SK-N-SH (cell line): ENCODE data around the gene ADAMTS17. TPM values are rescaled to one million over a fixed set of nuclear protein-coding genes. Genes with fewer than 3 reads are reported as not detected.

Experiments used
- CTCF ChIA-PET: fragments of 300-600, 350-600 bp; formaldehyde crosslinking; extraction: SDS; loops from one replicate; lab custom pipeline; 2021; lab: Yijun Ruan, JAX
- POLR2A ChIA-PET: fragments of 350-600 bp; sonication (Branson Sonifier 250); formaldehyde crosslinking; extraction: SDS; loops from one replicate; lab custom pipeline; 2020; ENCODE audit warnings: antibody characterized with exemption, inconsistent platforms; lab: Yijun Ruan, JAX
- DNase-seq: peaks from one replicate; pipeline ENCODE4 v3.0.0; 2012
- H2AFZ ChIP-seq: fragments of 200-600 bp; sonication (generic); 2 replicates; pipeline ENCODE4 v1.8.1; 2016; ENCODE audit warnings: antibody characterized with exemption, mild to moderate bottlenecking, low read depth
- H3F3A ChIP-seq: fragments of 200-600 bp; sonication (generic); replicated peaks from 2 replicates; pipeline ENCODE3; 2016; ENCODE audit warnings: antibody characterized with exemption, mild to moderate bottlenecking; ENCODE audit not compliant: insufficient read depth
- H3K27ac ChIP-seq, 2 experiments: fragments of 200-500 bp in 1 of 2; fragments of 200-600 bp in 1 of 2; sonication (Bioruptor generic) in 1 of 2; sonication (generic), shearing (Covaris generic) in 1 of 2; 2 replicates each; pipeline versions ENCODE4 v1.5.1 to v1.6.1; 2014 to 2016; ENCODE audit warnings: low read depth in 2 of 2, inconsistent platforms in 1 of 2, low read length in 1 of 2, mild to moderate bottlenecking in 1 of 2, mixed read lengths in 1 of 2
- H3K27me3 ChIP-seq: fragments of 200-600 bp; sonication (generic), shearing (Covaris generic); 2 replicates; pipeline ENCODE4 v1.6.1; 2016; ENCODE audit warnings: mixed run types; ENCODE audit not compliant: insufficient read depth
- H3K36me3 ChIP-seq, 2 experiments: fragments of 200-500 bp in 1 of 2; fragments of 200-600 bp in 1 of 2; sonication (Bioruptor generic) in 1 of 2; sonication (generic) in 1 of 2; replicated peaks in 1 of 2; 2 replicates each; pipeline versions ENCODE3 to v1.5.1; 2014 to 2016; ENCODE audit warnings: low read length in 1 of 2, mild to moderate bottlenecking in 1 of 2; ENCODE audit not compliant: insufficient read depth in 2 of 2, control insufficient read depth in 1 of 2
- H3K4me1 ChIP-seq, 2 experiments: fragments of 200-500 bp in 1 of 2; fragments of 200-600 bp in 1 of 2; sonication (Bioruptor generic) in 1 of 2; sonication (generic), shearing (Covaris generic) in 1 of 2; 2 replicates each; pipeline versions ENCODE4 v1.5.1 to v1.6.1; 2014 to 2016; ENCODE audit warnings: low read depth in 1 of 2, low read length in 1 of 2, mixed run types in 1 of 2; ENCODE audit not compliant: insufficient read depth in 2 of 2, control insufficient read depth in 1 of 2
- H3K4me2 ChIP-seq: fragments of 200-600 bp; sonication (generic), shearing (Covaris generic); 2 replicates; pipeline ENCODE4 v1.6.1; 2017; ENCODE audit warnings: mixed run types
- H3K4me3 ChIP-seq, 2 experiments: fragments of 200-500 bp in 1 of 2; fragments of 200-600 bp in 1 of 2; sonication (Bioruptor generic) in 1 of 2; sonication (generic), shearing (Covaris generic) in 1 of 2; 2 replicates each; pipeline versions ENCODE4 v1.5.1 to v1.8.1; 2014 to 2016; ENCODE audit warnings: low read depth in 2 of 2, inconsistent platforms in 1 of 2, low read length in 1 of 2, mild to moderate bottlenecking in 1 of 2, mixed read lengths in 1 of 2, moderate library complexity in 1 of 2
- H3K79me2 ChIP-seq: fragments of 200-600 bp; sonication (generic); 2 replicates; pipeline ENCODE4 v1.8.1; 2017; ENCODE audit warnings: mild to moderate bottlenecking; ENCODE audit not compliant: insufficient read depth
- H3K9ac ChIP-seq: fragments of 200-600 bp; sonication (generic); 2 replicates; pipeline ENCODE4 v1.6.1; 2017; ENCODE audit warnings: mixed run types
- H3K9me2 ChIP-seq: fragments of 200-600 bp; sonication (generic); 2 replicates; pipeline ENCODE4 v1.6.1; 2017; ENCODE audit warnings: mixed run types
- H3K9me3 ChIP-seq: fragments of 200-600 bp; sonication (generic); 2 replicates; pipeline ENCODE4 v1.6.1; 2017; ENCODE audit warnings: mixed run types, mild to moderate bottlenecking, moderate library complexity
- H4K20me1 ChIP-seq: fragments of 200-600 bp; sonication (generic); 2 replicates; pipeline ENCODE4 v1.6.1; 2017; ENCODE audit warnings: mild to moderate bottlenecking, mixed run types; ENCODE audit not compliant: insufficient read depth
- CHD2 ChIP-seq: fragments of 150-350 bp; IDR thresholded peaks from 2 replicates; pipeline ENCODE4 v1.6.1; 2018; ENCODE audit warnings: low read length; ENCODE audit not compliant: partially characterized antibody
- ELF1 ChIP-seq: IDR thresholded peaks from 2 replicates; pipeline ENCODE4 v1.4.0; 2012
- EZH2phosphoT487 ChIP-seq: fragments of 200-600 bp; sonication (generic); IDR thresholded peaks from 2 replicates; pipeline ENCODE4 v1.6.1; 2017; ENCODE audit warnings: low read depth, mixed run types, mild to moderate bottlenecking, antibody characterized with exemption, moderate library complexity, borderline replicate concordance
- FOSL2 ChIP-seq: IDR thresholded peaks from 2 replicates; pipeline ENCODE4 v1.4.0; 2012; ENCODE audit warnings: low read depth, mild to moderate bottlenecking, moderate library complexity, borderline replicate concordance
- FOXJ3 ChIP-seq: sonication (generic); formaldehyde crosslinking; IDR thresholded peaks from 2 replicates; pipeline ENCODE4 v1.5.1; 2020; ENCODE audit warnings: mild to moderate bottlenecking, missing genetic modification reagents
- FOXM1 ChIP-seq: IDR thresholded peaks from 2 replicates; pipeline ENCODE4 v1.4.0; 2012; ENCODE audit warnings: low read depth, mild to moderate bottlenecking
- GABPA ChIP-seq: IDR thresholded peaks from 2 replicates; pipeline ENCODE4 v1.4.0; 2012; ENCODE audit warnings: low read depth, mild to moderate bottlenecking
- JUND ChIP-seq: IDR thresholded peaks from 2 replicates; pipeline ENCODE4 v1.4.0; 2012
- MEF2A ChIP-seq: IDR thresholded peaks from 2 replicates; pipeline ENCODE4 v1.4.0; 2012; ENCODE audit warnings: low read depth, borderline replicate concordance
- NFIC ChIP-seq: IDR thresholded peaks from 2 replicates; pipeline ENCODE4 v1.4.0; 2012; ENCODE audit warnings: borderline replicate concordance
- PBX3 ChIP-seq: IDR thresholded peaks from 2 replicates; pipeline ENCODE4; 2012
- POLR2AphosphoS5 ChIP-seq: IDR thresholded peaks from 2 replicates; pipeline ENCODE4 v1.6.1; 2012; ENCODE audit warnings: low read depth, low read length
- RAD21 ChIP-seq: IDR thresholded peaks from 2 replicates; pipeline ENCODE4 v1.6.1; 2012; ENCODE audit warnings: mild to moderate bottlenecking, low read length
- RXRA ChIP-seq: IDR thresholded peaks from 2 replicates; pipeline ENCODE4 v1.4.0; 2012; ENCODE audit warnings: low read depth, mild to moderate bottlenecking, borderline replicate concordance
- TCF12 ChIP-seq: IDR thresholded peaks from 2 replicates; pipeline ENCODE4 v1.4.0; 2012
- TEAD4 ChIP-seq: IDR thresholded peaks from 2 replicates; pipeline ENCODE4 v1.4.0; 2012; ENCODE audit warnings: mild to moderate bottlenecking, borderline replicate concordance; ENCODE audit not compliant: insufficient read depth
- ZBTB33 ChIP-seq: IDR thresholded peaks from 2 replicates; pipeline ENCODE4 v1.4.0; 2012; ENCODE audit warnings: low read depth, borderline replicate concordance
- WGBS: methylation state at CpG from one replicate; pipeline ENCODE4 v1.1.6; 2017; ENCODE audit warnings: low lambda C conversion rate; 5-methylcytosine and 5-hydroxymethylcytosine counted together
- polyA plus RNA-seq, 3 experiments: library from polyadenylated mRNA; depleted of rRNA; stranded (reverse); fragments of >200 nt; gene quantifications; 2 replicates each; pipeline ENCODE4 v1.2.3, GENCODE V29; 2012
- TF ChIP-seq, protein P1 (sequence below): fragments of 150-350 bp; IDR thresholded peaks from 2 replicates; pipeline ENCODE4 v1.6.1; 2016; ENCODE audit warnings: mild to moderate bottlenecking, low read depth, low read length
- TF ChIP-seq, protein P2 (sequence below): IDR thresholded peaks from 2 replicates; pipeline ENCODE4 v1.4.0; 2012; ENCODE audit warnings: low read depth

ADAMTS17 gene
- polyA plus RNA-seq, 1 of the 3 experiments (the other 2 are of a cell fraction) = not detected

DNA sequence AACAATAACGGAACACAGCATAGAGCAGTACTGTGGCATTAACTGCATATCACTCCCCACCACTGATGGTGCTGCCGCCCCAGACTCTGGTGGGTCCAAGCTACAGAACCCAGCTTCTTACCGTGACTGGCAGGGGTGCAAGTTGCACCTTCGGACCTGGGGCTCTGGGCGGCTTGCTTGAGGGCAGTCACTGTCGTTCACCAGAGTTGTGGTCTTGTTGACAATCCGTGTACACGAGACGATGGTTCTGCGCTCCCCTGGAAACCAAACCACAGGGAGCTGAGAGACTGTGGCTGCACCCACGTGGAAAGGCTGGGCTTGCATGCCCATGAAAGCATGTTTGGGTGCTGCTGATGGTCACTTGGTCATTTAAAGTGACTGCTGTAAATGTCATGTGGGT lies 293.0 kb downstream of the ADAMTS17 start:
- no peaks in the 10 kb centered on the region for H3K79me2 ChIP-seq
- H3K9me3 ChIP-seq = no peaks in the 10 kb centered on the region
- no peaks in the 10 kb centered on the region for H3K4me1 ChIP-seq
- no peak overlapping the region for H3K4me2 ChIP-seq
- H3K4me3 ChIP-seq = no peak overlapping the region
- H3K9ac ChIP-seq = no peak overlapping the region
- H4K20me1 ChIP-seq = no peaks in the 10 kb centered on the region
- H3K27ac ChIP-seq = no peak overlapping the region
- ChIA-PET POLR2A (no interaction called here), CTCF (no interaction called here)
- H2AFZ ChIP-seq = no peak overlapping the region
- no peaks in the 10 kb centered on the region for H3F3A ChIP-seq
- no peak for TF ChIP-seq ELF1
- no peak for TF ChIP-seq TEAD4
- no peak for TF ChIP-seq ZBTB33
- TF ChIP-seq FOXM1 = no peak
- no peak for TF ChIP-seq JUND
- no peak for TF ChIP-seq EZH2phosphoT487
- TF ChIP-seq POLR2AphosphoS5 = no peak
- TF ChIP-seq RXRA = no peak
- TF ChIP-seq CHD2 = no peak
- TF ChIP-seq FOSL2 = no peak
- TF ChIP-seq TCF12 = no peak
- no peak for TF ChIP-seq MEF2A
- TF ChIP-seq, protein P1, sequence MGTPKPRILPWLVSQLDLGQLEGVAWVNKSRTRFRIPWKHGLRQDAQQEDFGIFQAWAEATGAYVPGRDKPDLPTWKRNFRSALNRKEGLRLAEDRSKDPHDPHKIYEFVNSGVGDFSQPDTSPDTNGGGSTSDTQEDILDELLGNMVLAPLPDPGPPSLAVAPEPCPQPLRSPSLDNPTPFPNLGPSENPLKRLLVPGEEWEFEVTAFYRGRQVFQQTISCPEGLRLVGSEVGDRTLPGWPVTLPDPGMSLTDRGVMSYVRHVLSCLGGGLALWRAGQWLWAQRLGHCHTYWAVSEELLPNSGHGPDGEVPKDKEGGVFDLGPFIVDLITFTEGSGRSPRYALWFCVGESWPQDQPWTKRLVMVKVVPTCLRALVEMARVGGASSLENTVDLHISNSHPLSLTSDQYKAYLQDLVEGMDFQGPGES = no peak
- no peak for TF ChIP-seq GABPA
- no peak for TF ChIP-seq PBX3
- TF ChIP-seq, protein P2, sequence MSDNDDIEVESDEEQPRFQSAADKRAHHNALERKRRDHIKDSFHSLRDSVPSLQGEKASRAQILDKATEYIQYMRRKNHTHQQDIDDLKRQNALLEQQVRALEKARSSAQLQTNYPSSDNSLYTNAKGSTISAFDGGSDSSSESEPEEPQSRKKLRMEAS = no peak
- no peak for TF ChIP-seq RAD21
- no peak for TF ChIP-seq NFIC
- TF ChIP-seq FOXJ3 (CRISPR knock-in tag) = no peak
- no peaks in the 10 kb centered on the region for H3K9me2 ChIP-seq
- 38% methylated on average over 8 of the region's 11 CpGs for WGBS
- no peaks in the 10 kb centered on the region for H3K36me3 ChIP-seq
- H3K27me3 ChIP-seq = no peaks in the 10 kb centered on the region
- DNase-seq = no peak
